HFF-Myc (cell line): Measurements from ENCODE around the gene SEZ6L.

Source experiments
- DNase-seq: peaks from one replicate; pipeline ENCODE4 v3.0.0-alpha.2; 2011; ENCODE audit warnings: low read depth; ENCODE audit errors: extremely low read depth
- H3K4me3 ChIP-seq: replicated peaks from 2 replicates; pipeline ENCODE4 v1.5.1; 2011; ENCODE audit warnings: low read depth, mild to moderate bottlenecking, control low read depth, low read length
- CTCF ChIP-seq: IDR thresholded peaks from 2 replicates; pipeline ENCODE4 v1.5.1; 2012; ENCODE audit warnings: mild to moderate bottlenecking, low read depth, low read length, control low read depth; ENCODE audit errors: missing control alignments

The SEZ6L gene

GRCh38 chr22:26271427-26271826 lies 102.2 kb downstream of the SEZ6L start:
- no peak for TF ChIP-seq CTCF
- DNase-seq, result no peak
- H3K4me3 ChIP-seq, result no peak overlapping the region

- TF ChIP-seq CTCF, result no peak
- H3K4me3 ChIP-seq, result no peak overlapping the region
- no peak for DNase-seq
Measured at GRCh38 chr22:26273011-26273675, 103.9 kb downstream of the SEZ6L start.

GRCh38 chr22:26276529-26277160 lies 107.4 kb downstream of the SEZ6L start:
- DNase-seq, result no peak
- no peak overlapping the region for H3K4me3 ChIP-seq
- TF ChIP-seq CTCF, result no peak

- no peak for DNase-seq
- H3K4me3 ChIP-seq, result no peak overlapping the region
- no peak for TF ChIP-seq CTCF
Measured at GRCh38 chr22:26281941-26282340, 112.7 kb downstream of the SEZ6L start.

GRCh38 chr22:26283330-26283729 lies 114.1 kb downstream of the SEZ6L start:
- DNase-seq, result no peak
- no peak for TF ChIP-seq CTCF
- no peak overlapping the region for H3K4me3 ChIP-seq

GRCh38 chr22:26285632-26286031 lies 116.4 kb downstream of the SEZ6L start:
- DNase-seq, result no peak
- no peak for TF ChIP-seq CTCF
- no peak overlapping the region for H3K4me3 ChIP-seq
